HG03469 (cell line): Measurements from ENCODE around the gene ORAI3.
"Not testable (repeated sequence)": the region's sequence is repeated elsewhere in the genome, so short reads cannot be mapped to it uniquely, and the experiment has no call there.

ENCODE experiments used
- ATAC-seq: cut with Tn5 transposase; IDR thresholded peaks from one replicate; pipeline ENCODE4 v1.9.1; 2021; ENCODE audit warnings: mild to moderate bottlenecking, moderate library complexity, moderate number of reproducible peaks; ENCODE audit not compliant: unreplicated experiment

ORAI3 gene

DNA sequence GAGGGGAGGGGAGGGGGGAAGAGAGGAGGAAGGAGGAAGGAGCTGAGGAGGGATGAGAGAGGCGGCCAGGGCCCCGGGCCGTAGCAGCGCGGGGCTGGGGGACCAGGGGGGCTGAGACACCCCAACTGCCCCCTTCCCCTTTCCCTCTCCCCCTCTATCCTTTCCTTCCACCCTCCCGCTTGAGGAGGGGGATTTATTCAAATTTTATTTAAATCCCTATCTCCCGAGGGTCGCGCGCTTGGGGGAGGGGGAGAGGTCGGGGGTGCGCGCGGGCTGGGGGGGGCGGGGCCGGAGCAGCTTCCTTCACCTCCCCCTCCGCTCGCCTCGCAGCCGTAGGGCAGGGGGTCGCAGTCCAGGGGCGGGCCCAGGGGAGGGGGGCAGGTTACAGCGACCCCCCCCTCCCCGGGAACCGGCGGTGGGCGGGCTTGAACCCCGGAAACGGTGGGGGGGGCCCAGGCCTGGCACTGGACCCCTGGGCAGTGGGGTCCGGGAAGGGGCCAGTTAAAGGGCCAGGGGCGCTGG is 25.3 kb upstream of the ORAI3 start, which contains the start of gene FBXL19:
Gene FBXL19 (plus strand): TSS at position 19 of the 522 bp plus-strand sequence. CDS start 2,183 bp downstream, outside the sequence.
- no peak for ATAC-seq

DNA sequence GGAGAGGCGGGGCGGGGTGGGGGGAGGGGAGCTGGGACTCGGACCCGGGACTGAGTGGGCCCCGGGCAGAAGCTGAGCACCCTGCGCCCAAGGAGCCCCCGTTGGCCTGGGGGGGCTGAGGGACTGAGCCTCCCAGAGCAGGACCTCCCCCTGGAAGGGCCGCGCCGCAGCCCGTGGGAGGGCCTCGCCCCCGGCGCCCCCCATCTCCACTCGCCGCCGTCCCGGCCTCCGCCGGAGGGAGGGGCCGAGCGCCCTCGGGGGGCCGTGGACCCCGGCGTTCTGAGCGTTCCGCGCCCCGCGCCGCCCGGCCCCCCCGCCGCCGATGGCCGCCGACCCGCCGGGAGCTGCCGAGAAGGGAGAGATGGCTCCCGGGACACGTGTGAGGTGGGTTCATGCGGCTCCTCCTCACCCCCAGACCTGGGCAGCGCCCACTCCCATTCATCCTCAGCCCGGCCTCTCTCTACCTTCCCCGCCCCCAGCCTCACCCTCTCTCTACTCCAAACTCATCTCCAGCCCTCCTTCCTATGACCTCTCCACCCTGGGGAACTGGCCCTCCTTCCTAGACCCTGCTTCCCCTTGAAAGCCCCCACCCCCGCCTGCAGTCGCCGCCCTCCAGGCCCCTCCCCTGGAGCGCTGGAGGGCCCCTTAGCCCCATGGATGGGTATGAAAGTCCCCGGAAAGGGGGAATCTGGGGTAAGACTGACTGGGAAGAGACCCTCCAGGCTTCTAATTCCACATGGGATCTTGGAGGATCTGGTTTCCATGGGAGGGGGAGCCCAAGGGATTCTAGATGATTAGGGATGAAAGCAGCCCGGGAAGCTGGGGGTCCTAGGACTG is 24.6 kb upstream of the ORAI3 start:
- ATAC-seq = no peak

DNA sequence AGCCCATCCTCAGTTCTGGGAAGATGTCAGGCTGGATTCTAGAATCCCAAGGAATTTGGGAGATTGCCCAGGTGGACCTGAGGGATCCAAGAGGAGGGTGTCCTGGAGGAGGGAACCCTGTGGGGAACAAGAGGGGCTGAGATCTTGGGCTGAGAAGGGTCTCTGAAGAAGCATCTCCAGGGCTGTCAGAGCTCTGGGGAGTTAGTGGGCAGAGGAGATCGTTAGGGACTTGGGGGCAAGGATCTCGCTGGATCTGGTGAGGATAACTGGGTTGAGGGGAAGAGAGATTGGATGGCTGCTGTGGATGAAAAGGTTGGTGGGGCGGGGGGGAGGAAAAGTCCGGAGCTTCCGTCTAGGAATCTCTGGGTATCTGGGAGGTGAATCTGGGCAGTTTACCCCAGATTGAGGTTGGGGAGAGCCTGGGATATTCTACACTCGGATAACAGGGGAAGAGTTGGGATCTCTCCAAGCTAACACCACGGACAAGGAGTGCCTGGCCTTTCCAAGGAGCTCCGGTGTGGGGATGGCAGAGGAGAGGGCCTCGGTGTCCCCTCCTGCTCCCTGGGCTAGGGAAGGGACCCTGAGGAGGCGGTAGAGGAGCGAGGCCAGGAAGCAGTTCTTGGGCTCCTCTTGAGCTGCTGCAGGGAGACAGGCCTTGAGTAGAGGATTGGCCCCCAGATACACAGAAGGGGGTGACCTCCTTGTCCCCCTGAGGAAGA is 23.8 kb upstream of the ORAI3 start:
- ATAC-seq = no peak

DNA sequence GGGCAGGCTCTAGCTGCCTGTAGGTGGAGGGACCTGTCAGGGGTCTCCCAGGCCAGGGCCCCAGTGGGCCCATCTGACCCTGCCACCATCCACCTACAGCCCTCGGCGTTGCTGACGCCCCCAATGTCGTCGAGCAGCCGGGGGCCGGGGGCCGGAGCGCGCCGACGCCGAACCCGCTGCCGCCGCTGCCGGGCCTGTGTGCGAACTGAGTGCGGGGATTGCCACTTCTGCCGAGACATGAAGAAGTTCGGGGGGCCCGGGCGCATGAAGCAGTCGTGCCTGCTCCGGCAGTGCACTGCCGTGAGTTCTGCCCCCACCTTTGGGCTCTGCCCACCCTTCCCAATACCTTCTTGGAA is 23.3 kb upstream of the ORAI3 start:
- no peak for ATAC-seq

DNA sequence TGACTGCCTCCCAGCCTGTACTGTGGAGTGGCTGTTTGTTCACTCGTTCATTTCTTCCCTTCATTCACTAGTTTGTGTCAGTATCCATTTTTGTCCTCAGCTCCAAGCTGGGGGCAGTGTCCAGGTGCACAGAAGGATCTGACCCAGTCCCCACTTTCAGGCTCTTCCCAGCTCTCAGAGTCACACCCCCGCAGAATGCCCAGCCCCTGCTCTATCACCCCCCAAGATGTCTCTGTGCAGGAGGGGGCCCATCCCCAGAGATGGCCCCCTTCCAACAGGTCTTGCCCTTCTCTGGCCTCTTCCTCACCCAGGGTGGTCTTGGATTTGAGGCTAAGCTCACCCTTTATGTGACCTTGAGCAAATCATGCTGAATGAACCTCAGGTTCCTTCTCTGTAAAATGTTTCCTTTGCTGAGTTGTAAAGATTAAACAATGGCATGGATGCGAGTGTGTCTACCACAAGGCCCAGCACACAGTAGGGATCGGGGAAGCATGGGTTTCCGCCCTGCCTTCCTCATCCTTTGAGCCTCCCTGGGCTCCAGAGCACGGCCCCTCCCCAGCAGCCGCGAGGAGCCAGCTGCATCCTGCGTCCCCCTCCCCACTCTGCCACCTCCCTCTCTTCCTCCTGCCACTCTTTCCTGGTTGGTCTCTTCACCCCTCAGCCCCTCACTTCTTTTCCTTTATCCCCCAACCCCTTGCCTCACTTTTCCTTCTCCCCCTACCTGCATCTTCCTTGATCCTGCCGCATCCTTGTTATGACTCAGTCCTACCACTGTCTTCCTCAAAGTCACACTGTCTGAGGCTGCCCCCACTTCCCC is 22.7 kb upstream of the ORAI3 start:
- no peak for ATAC-seq

DNA sequence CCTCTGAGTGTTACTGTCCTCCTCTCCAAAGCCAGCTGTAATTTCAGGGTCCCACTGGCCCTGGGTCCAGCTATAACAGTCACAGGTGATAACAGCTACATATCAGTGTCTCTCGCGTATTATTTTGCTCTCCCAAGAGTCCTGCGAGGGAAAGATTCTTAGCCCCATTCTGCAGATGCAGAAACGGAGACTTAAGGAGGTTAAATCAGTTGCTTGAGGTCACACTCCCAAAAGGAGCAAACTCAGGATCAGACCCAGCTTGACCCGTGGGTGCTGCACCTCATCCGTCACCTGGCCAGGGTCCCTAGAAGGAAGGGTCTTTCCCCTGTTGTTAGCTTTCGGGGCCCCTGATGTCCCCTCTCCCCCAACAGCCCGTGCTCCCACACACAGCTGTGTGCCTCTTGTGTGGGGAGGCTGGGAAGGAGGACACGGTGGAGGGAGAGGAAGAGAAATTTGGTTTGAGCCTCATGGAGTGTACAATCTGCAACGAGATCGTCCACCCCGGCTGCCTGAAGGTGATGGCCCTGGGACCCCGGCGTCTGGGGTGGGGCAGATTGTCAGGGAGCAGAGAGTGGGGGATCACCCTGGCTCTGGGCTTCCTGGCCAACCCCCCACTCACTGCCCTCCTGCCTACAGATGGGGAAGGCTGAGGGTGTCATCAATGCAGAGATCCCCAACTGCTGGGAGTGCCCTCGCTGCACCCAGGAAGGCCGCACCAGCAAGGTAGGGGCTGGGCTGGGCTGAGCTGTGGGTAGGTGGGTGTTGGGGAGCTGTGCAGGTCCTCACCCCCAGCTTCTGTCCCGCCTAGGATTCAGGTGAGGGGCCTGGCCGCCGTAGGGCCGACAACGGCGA is 21.7 kb upstream of the ORAI3 start:
- ATAC-seq = no peak

DNA sequence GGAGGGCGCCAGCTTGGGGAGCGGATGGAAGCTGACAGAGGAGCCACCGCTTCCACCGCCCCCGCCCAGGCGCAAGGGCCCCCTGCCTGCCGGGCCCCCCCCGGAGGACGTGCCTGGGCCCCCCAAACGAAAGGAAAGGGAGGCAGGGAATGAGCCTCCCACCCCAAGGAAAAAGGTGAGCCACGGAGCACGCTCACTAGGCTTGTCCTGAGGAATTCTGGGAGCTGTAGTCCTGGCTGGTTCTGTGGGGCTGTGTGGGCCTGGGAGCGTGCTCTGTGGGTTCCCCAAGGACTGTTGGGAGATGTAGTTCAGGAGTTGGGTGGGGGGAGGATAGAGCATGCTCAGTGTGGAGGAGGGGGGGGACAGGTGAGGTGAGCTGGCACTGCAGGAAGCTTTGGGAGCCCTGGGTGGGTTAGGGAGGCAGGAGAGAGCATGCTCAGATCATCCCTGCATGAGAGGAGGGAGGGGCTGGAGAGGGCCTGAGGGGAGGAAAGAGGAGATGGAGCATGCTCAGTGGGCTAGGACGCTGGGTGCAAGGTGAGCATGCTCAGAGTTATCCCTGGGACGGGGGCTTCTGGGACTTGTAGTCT is 21.0 kb upstream of the ORAI3 start:
- ATAC-seq = no peak

DNA sequence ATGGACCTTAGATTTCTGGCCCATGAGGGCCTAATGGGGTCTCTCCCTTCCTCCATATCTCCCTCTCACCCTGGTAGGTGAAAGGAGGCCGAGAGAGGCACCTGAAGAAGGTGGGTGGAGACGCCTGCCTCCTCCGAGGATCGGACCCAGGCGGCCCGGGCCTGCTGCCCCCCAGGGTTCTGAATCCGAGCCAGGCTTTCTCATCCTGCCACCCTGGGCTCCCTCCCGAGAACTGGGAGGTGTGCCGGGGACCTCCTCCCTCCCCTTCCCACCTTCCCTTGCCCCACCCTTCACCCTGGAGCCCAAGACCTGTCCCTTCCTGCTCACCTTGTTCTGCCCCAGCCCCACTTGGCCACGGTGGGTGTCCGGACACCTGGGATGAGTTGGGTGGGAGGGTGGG is 20.5 kb upstream of the ORAI3 start:
- no peak for ATAC-seq

DNA sequence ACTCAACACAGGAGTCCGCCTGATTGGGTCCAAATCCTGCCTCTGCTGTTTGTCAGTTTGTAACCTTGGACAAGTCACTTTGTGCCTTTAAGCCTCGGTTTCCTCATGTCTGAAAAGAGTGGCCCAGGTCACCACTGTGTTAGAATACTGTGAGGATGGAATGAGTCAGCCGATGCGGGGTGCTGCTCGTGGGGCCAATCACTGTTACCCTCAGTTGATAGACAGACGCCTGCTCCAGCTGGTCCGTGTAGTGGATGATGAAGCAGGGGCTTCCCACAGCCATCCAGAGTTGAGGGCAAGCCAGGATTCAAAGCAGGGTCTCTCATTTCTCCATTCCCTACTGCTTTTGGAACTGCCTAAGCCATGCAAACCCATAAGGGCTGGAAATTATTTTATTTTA is 19.7 kb upstream of the ORAI3 start:
- no peak for ATAC-seq

DNA sequence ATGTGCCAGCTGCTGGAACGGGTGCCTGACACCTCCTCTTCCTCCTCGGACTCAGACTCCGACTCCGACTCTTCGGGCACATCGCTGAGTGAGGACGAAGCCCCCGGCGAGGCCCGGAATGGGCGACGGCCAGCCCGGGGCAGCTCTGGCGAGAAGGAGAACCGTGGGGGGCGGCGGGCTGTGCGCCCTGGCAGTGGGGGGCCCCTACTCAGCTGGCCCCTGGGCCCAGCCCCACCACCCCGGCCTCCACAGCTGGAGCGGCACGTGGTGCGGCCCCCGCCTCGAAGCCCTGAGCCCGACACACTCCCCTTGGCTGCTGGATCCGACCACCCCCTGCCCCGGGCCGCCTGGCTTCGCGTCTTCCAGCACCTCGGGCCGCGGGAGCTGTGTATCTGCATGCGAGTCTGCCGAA is 18.7 kb upstream of the ORAI3 start:
- ATAC-seq = no peak

DNA sequence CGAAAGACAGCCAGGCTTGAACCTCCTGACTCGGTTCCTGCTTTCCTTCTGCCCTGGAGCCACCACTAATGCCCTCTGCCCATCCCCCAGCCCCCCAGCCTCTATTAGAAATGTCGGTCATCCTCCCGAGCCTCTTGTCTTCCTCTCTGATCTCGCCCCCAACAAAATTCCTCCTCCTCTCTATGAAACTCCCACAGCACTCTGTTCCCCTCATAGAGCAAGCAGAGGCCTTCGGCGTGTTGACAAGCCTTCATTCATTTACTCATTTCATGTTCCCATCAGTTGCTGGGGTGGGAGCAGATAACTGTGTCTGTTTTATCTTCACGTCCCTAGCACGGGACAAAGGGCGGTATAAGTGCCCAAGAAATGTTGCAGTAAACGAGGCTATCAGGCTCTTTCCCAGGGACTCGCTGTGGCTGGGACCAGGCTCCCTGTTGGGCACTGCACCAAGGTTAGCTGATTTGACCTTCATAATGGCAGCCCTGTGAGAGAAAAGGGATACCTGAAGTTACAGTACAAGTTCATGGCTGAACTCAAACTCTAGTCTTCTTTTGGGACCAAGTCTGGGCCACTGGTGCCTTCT is 17.7 kb upstream of the ORAI3 start:
- no peak for ATAC-seq

DNA sequence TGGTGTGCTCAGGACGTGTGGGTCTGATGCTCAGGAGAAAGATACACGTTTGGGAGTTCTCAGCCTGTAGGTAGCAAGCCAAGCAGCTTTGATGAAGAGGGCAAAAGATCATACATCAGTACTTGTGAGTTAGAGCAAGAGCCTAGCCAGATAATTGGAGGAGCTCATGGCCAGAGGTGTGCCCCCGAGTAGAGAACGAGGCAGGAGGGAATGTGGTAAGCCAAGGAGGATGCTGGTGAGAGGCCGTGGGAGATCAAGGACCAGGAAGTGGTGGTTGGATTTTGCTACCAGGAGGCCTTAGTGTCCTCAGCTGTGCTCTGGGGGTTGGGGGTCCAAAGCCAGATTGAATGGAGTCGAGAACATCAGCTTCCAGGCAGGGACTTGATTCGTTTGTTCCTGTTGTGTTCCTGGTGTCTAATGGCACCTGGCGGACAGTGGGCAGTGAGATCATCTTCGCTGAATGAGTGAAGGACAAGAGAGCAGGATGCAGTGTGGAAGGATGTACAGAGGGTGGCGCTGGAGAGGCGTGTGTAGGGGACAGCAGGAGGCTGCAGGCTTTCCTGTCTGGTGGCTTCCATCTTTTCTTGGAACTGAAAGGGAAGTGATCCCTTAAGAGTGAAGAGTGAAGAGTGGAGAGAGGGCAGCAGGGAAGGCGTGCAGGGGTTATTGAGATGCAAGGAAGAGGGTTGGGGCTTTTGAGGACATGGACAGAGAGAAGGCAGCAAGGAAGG is 13.9 kb upstream of the ORAI3 start:
- no peak for ATAC-seq

DNA sequence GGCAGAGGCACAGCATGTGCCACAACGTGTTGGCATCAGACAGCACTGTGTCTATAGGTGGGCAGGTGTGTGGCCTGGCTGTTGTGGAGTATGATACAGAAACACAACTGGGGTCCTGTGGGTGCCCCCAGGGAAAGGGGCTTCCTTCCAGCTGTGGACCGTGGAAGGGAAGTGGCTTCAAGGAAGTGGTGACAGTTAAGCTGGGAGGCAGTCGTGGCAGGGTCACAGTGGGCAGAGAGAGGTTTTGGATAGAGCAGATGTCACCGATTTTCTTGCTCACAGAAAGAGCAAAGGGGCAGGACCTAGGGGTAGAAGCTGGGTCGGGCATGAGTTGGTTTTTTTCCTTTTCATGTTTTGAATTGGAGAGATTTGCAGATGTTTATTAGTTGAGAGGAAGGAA is 11.2 kb upstream of the ORAI3 start:
- ATAC-seq = no peak

DNA sequence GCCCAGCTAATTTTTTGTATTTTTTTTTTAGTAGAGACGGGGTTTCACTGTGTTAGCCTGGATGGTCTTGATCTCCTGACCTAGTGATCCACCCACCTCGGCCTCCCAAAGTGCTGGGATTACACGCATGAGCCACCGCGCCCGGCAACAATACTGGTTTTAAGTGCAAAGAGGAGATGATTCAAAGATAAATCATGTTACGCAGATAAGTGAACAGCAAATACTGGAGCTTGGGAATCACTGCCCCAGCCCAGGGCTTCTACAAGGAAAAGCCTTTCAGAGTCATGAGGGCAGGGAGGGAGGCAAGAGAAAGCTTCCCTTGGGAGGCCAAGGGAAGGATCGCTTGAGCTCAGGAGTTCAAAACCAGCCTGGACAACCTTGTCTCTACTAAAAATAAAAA is 9.3 kb upstream of the ORAI3 start:
- ATAC-seq = not testable (repeated sequence)

DNA sequence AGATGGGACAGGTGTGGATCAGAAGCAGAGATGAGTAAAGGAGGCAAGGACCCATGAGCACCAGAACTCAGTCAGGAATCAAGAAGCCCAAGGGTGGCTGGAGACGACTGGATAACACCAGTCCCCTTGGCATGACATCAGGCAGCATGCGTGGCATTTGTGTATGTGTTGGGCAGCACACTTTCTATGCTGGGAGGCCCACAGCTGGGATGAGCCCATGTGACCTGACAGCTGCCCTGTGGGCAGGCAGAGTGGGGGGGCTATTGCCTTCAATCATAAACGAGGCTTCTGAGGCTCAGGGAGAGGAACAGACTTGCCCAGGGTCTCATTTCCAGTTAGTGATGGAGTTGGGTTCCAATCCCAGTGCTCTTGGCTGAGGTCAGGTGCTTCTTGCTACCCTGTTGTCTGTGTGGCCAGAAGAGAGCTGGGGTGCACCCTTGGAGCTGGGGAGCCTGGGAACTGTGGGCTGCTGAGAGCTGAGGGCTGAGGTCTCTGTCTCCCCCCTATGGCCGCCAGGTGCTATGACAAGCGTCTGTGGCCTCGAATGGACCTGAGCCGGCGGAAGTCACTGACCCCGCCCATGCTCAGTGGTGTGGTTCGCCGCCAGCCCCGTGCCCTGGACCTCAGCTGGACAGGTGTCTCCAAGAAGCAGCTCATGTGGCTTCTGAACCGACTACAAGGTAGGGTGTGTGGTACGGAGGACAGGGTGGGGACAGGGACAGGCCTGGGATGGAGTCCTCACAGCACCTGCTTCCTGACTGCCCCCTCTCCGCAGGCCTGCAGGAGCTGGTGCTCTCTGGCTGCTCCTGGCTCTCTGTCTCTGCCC is 7.1 kb upstream of the ORAI3 start:
- ATAC-seq = no peak

DNA sequence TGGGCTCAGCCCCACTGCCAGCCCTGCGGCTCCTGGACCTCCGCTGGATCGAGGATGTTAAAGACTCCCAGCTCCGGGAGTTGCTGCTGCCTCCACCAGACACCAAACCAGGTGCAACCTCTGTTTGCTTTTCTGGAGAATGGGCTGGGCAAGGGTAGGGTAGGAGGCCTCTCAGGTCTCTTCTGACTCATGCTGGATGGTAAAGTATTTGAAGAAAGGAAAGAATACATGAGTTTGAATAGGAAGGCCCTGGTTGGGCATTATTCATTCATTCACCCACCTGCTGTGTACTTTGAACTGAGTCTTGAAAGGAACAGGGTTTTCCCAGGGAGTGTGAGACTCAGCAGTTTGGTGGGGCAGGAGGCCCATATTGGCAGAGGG is 6.5 kb upstream of the ORAI3 start:
- no peak for ATAC-seq

DNA sequence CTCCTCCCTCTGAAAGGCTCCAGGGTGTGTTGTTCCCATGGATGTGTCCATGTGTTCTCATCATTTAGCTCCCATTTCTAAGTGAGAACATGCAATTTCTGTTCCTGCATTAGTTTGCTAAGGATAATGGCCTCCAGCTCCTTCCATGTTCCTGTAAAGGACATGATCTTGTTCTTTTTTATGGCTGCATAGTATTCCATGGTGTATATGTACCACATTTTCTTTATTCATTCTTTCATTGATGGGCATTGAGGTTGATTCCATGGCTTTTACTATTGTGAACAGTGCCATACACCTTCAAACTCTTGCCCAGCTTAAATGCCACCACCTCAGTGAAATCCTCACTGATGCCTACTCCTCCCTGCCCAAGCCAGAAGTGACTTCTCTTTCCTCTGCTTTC is 4.5 kb upstream of the ORAI3 start:
- ATAC-seq = no peak
